H1 (cell line): Measurements from ENCODE around the gene C2orf76. TPM values are rescaled to one million over a fixed set of nuclear protein-coding genes. Genes with fewer than 3 reads are reported as not detected.

Experiments
- CTCF ChIA-PET: fragments of 300-600 bp; sonication (Branson Sonifier 250); formaldehyde crosslinking; loops from one replicate; lab custom pipeline; 2021; ENCODE audit not compliant: partially characterized antibody; lab: Charles Lee
- POLR2A ChIA-PET: fragments of 300-600 bp; sonication (Branson Sonifier 250); formaldehyde crosslinking; loops from one replicate; lab custom pipeline; 2021; ENCODE audit warnings: inconsistent platforms; ENCODE audit not compliant: partially characterized antibody; lab: Charles Lee
- DNase-seq, 2 experiments: peaks; one replicate each; pipeline versions ENCODE4 v3.0.0 to v3.0.0-alpha.2; 2010 to 2022; ENCODE audit warnings: low spot score in 2 of 2, low read depth in 1 of 2, mixed read lengths in 1 of 2
- FAIRE-seq: peaks from 2 replicates; lab custom pipeline; 2011; peaks lifted over from hg19 to GRCh38; lab: Jason Lieb, UNC
- H2AFZ ChIP-seq: 2 replicates; pipeline ENCODE4 v1.8.1; 2012; ENCODE audit warnings: low read length, inconsistent platforms
- H2AK5ac ChIP-seq: 2 replicates; pipeline ENCODE4 v1.6.1; 2013; ENCODE audit warnings: low read depth, low read length
- H2BK120ac ChIP-seq: replicated peaks from 2 replicates; pipeline ENCODE3; 2013; ENCODE audit warnings: low read depth, low read length, inconsistent platforms
- H2BK12ac ChIP-seq: 2 replicates; pipeline ENCODE4 v1.6.1; 2013; ENCODE audit warnings: low read depth, low read length
- H2BK15ac ChIP-seq: 2 replicates; pipeline ENCODE4 v1.6.1; 2013; ENCODE audit warnings: low read length
- H2BK20ac ChIP-seq: 2 replicates; pipeline ENCODE4 v1.6.1; 2013; ENCODE audit warnings: low read length
- H2BK5ac ChIP-seq: 2 replicates; pipeline ENCODE4 v1.6.1; 2013; ENCODE audit warnings: low read depth, low read length
- H3K14ac ChIP-seq: 2 replicates; pipeline ENCODE4 v1.6.1; 2013; ENCODE audit warnings: inconsistent platforms; ENCODE audit not compliant: insufficient read length
- H3K18ac ChIP-seq: 2 replicates; pipeline ENCODE4 v1.6.1; 2013; ENCODE audit warnings: low read length; ENCODE audit errors: extremely low read depth
- H3K23ac ChIP-seq: 2 replicates; pipeline ENCODE4 v1.6.1; 2013; ENCODE audit warnings: inconsistent platforms; ENCODE audit not compliant: insufficient read length
- H3K23me2 ChIP-seq: 2 replicates; pipeline ENCODE4 v1.6.1; 2013; ENCODE audit warnings: low read depth, low read length
- H3K27ac ChIP-seq: 2 replicates; pipeline ENCODE4 v1.6.1; 2011; ENCODE audit warnings: low read depth, low read length, inconsistent platforms
- H3K27me3 ChIP-seq, 4 experiments: replicated peaks in 1 of 4; 1 replicate in 1 of 4; 2 replicates in 3 of 4; pipeline versions ENCODE4 v1.6.1 to v1.8.1; 2011 to 2013; ENCODE audit warnings: low read length in 3 of 4, mild to moderate bottlenecking in 3 of 4, inconsistent platforms in 2 of 4, mixed read lengths in 2 of 4, moderate library complexity in 1 of 4; ENCODE audit not compliant: control insufficient read depth in 3 of 4, insufficient read depth in 3 of 4; ENCODE audit errors: extremely low read depth in 1 of 4
- H3K36me3 ChIP-seq, 4 experiments: 2 replicates each; pipeline versions ENCODE4 v1.6.1 to v1.8.1; 2011 to 2013; ENCODE audit warnings: mild to moderate bottlenecking in 4 of 4, low read length in 3 of 4, moderate library complexity in 2 of 4, control low read depth in 1 of 4, inconsistent platforms in 1 of 4; ENCODE audit not compliant: insufficient read depth in 4 of 4, control insufficient read depth in 2 of 4
- H3K4ac ChIP-seq: replicated peaks from 2 replicates; pipeline ENCODE3; 2013; ENCODE audit warnings: low read length, low read depth, mixed read lengths, inconsistent platforms; ENCODE audit not compliant: insufficient read length
- H3K4me1 ChIP-seq, 4 experiments: replicated peaks in 1 of 4; 1 replicate in 1 of 4; 2 replicates in 3 of 4; pipeline versions ENCODE4 v1.6.1 to v1.8.1; 2011 to 2013; ENCODE audit warnings: low read length in 3 of 4, inconsistent platforms in 2 of 4, mixed read lengths in 1 of 4; ENCODE audit not compliant: insufficient read depth in 4 of 4, control insufficient read depth in 3 of 4
- H3K4me2 ChIP-seq, 2 experiments: 2 replicates each; pipeline versions ENCODE4 v1.6.1 to v1.8.1; 2011 to 2013; ENCODE audit warnings: low read depth in 2 of 2, low read length in 2 of 2, control low read depth in 1 of 2, inconsistent platforms in 1 of 2, mild to moderate bottlenecking in 1 of 2; ENCODE audit not compliant: insufficient read depth in 1 of 2
- H3K4me3 ChIP-seq, 4 experiments: fragments of 200-600, 300-600 bp in 1 of 4; sonication (generic), shearing (Covaris generic), sonication (Bioruptor Twin) in 1 of 4; 2 replicates each; pipeline versions ENCODE4 v1.5.1 to v1.8.1; 2011 to 2016; ENCODE audit warnings: low read length in 4 of 4, low read depth in 3 of 4, control low read depth in 2 of 4, inconsistent platforms in 2 of 4, mild to moderate bottlenecking in 2 of 4, mixed read lengths in 1 of 4, moderate library complexity in 1 of 4; ENCODE audit not compliant: insufficient read depth in 2 of 4; ENCODE audit errors: extremely low read depth in 1 of 4
- H3K56ac ChIP-seq: replicated peaks from 2 replicates; pipeline ENCODE3; 2013; ENCODE audit warnings: low read depth, mild to moderate bottlenecking, mixed read lengths, low read length, inconsistent platforms; ENCODE audit not compliant: insufficient read length
- H3K79me1 ChIP-seq: 2 replicates; pipeline ENCODE4 v1.6.1; 2013; ENCODE audit warnings: low read depth, low read length, control low read depth
- H3K79me2 ChIP-seq, 2 experiments: 2 replicates each; pipeline versions ENCODE4 v1.6.1 to v1.8.1; 2012 to 2013; ENCODE audit warnings: low read length in 2 of 2, mild to moderate bottlenecking in 2 of 2, inconsistent platforms in 1 of 2; ENCODE audit not compliant: insufficient read depth in 2 of 2, control insufficient read depth in 1 of 2
- H3K9ac ChIP-seq, 4 experiments: replicated peaks in 1 of 4; 1 replicate in 1 of 4; 2 replicates in 3 of 4; pipeline versions ENCODE4 v1.6.1 to v1.8.1; 2011 to 2013; ENCODE audit warnings: low read depth in 3 of 4, low read length in 3 of 4, control low read depth in 2 of 4, mild to moderate bottlenecking in 2 of 4, moderate library complexity in 2 of 4, inconsistent platforms in 1 of 4; ENCODE audit errors: extremely low read depth in 1 of 4
- H3K9me3 ChIP-seq, 2 experiments: 2 replicates each; pipeline versions ENCODE4 v1.6.1 to v1.8.1; 2012 to 2013; ENCODE audit warnings: mild to moderate bottlenecking in 2 of 2, moderate library complexity in 2 of 2, control low read depth in 1 of 2, inconsistent platforms in 1 of 2, low read depth in 1 of 2, low read length in 1 of 2, mixed read lengths in 1 of 2; ENCODE audit not compliant: insufficient read depth in 2 of 2
- H4K20me1 ChIP-seq, 2 experiments: replicated peaks in 1 of 2; 2 replicates each; pipeline versions ENCODE3 to v1.8.1; 2011 to 2013; ENCODE audit warnings: inconsistent platforms in 2 of 2, low read length in 2 of 2, mild to moderate bottlenecking in 1 of 2; ENCODE audit not compliant: insufficient read depth in 2 of 2, control insufficient read depth in 1 of 2
- H4K5ac ChIP-seq: 2 replicates; pipeline ENCODE4 v1.6.1; 2013; ENCODE audit warnings: low read length, low read depth, mixed read lengths, inconsistent platforms; ENCODE audit not compliant: insufficient read length
- H4K8ac ChIP-seq: 2 replicates; pipeline ENCODE4 v1.8.0; 2013; ENCODE audit warnings: mild to moderate bottlenecking, moderate library complexity, low read length, inconsistent platforms; ENCODE audit not compliant: insufficient read depth; ENCODE audit errors: extremely low read depth
- H4K91ac ChIP-seq: replicated peaks from 2 replicates; pipeline ENCODE3; 2013; ENCODE audit warnings: low read length, mixed read lengths, inconsistent platforms; ENCODE audit not compliant: insufficient read length
- ASH2L ChIP-seq: fragments of 200-600, 300-600 bp; sonication (generic); IDR thresholded peaks from one replicate; pipeline ENCODE4 v1.7.1; 2017; ENCODE audit warnings: low read length
- CBX5 ChIP-seq: fragments of 300-800, 300-1000 bp; sonication (generic); IDR thresholded peaks from 2 replicates; pipeline ENCODE4 v1.7.1; 2016; ENCODE audit warnings: antibody characterized with exemption, low read length, low read depth
- CHD1 ChIP-seq: IDR thresholded peaks from 2 replicates; pipeline ENCODE4 v1.6.1; 2012; ENCODE audit warnings: low read depth, low read length, improper control_type of control experiment
- CREB1 ChIP-seq: IDR thresholded peaks from 2 replicates; pipeline ENCODE4 v1.6.1; 2012; ENCODE audit warnings: inconsistent platforms
- GABPA ChIP-seq: IDR thresholded peaks from 2 replicates; pipeline ENCODE4 v1.6.1; 2011; ENCODE audit warnings: mild to moderate bottlenecking, low read length, moderate library complexity, borderline replicate concordance; ENCODE audit not compliant: insufficient read depth
- NANOG ChIP-seq: IDR thresholded peaks from 2 replicates; pipeline ENCODE4 v1.6.1; 2011; ENCODE audit warnings: low read length, low read depth, mild to moderate bottlenecking, inconsistent platforms; ENCODE audit not compliant: insufficient read depth, poor library complexity, severe bottlenecking
- NRF1 ChIP-seq: IDR thresholded peaks from 2 replicates; pipeline ENCODE4 v1.6.1; 2011; ENCODE audit warnings: mild to moderate bottlenecking, low read depth, low read length, improper control_type of control experiment
- POLR2A ChIP-seq, 2 experiments: IDR thresholded peaks; 1 replicate in 1 of 2; 2 replicates in 1 of 2; pipeline ENCODE4 v1.6.1; 2011; ENCODE audit warnings: low read depth in 2 of 2, low read length in 2 of 2, mild to moderate bottlenecking in 2 of 2; ENCODE audit errors: control extremely low read depth in 1 of 2
- SAP30 ChIP-seq: fragments of 300-600 bp; sonication (generic); IDR thresholded peaks from 2 replicates; pipeline ENCODE4 v1.7.1; 2012; ENCODE audit warnings: low read length, moderate library complexity, mild to moderate bottlenecking, inconsistent platforms; ENCODE audit not compliant: insufficient read depth, insufficient replicate concordance
- SP4 ChIP-seq: IDR thresholded peaks from 2 replicates; pipeline ENCODE4 v1.6.1; 2012; ENCODE audit warnings: low read length, inconsistent platforms
- TCF12 ChIP-seq: IDR thresholded peaks from 2 replicates; pipeline ENCODE4 v1.6.1; 2011; ENCODE audit warnings: low read depth, mild to moderate bottlenecking, low read length
- TEAD4 ChIP-seq: IDR thresholded peaks from 2 replicates; pipeline ENCODE4 v1.6.1; 2012; ENCODE audit warnings: low read depth, low read length, inconsistent platforms, mixed read lengths
- WGBS, 2 experiments: shearing (Covaris generic) in 1 of 2; methylation state at CpG; one replicate each; pipeline versions ENCODE4 v1.1.6 to v1.1.7; 2013 to 2015; ENCODE audit warnings: low lambda C conversion rate in 2 of 2, mixed read lengths in 2 of 2, inconsistent platforms in 1 of 2, low coverage in 1 of 2, missing lambda C conversion rate in 1 of 2; ENCODE audit not compliant: insufficient replicate concordance in 2 of 2, insufficient coverage in 1 of 2, insufficient read length in 1 of 2; ENCODE audit errors: extremely low coverage in 1 of 2, missing lambda C conversion rate in 1 of 2; 5-methylcytosine and 5-hydroxymethylcytosine counted together
- polyA plus RNA-seq, 7 experiments: library from polyadenylated mRNA; depleted of rRNA in 3 of 7; stranded (reverse) in 5 of 7; unstranded in 2 of 7; fragments of >200 nt in 5 of 7; fragments of 200-250 nt in 2 of 7; gene quantifications; 1 replicate in 5 of 7; 2 replicates in 1 of 7; 4 replicates in 1 of 7; pipeline versions ENCODE4 v1.2.1 to v1.2.3, GENCODE V29; 2011 to 2013; ENCODE audit warnings: missing spikeins in 2 of 7, mixed read lengths in 2 of 7
- total RNA-seq: library from RNA; stranded (reverse); fragmentation: NEBNext Ultra II Directional; extraction: Animal tissue kit (Norgen Biotek cat#: 25700); gene quantifications from 2 replicates; pipeline ENCODE4 v1.2.1, GENCODE V29; 2021
- TF ChIP-seq, protein P1 (sequence below): IDR thresholded peaks from 2 replicates; pipeline ENCODE4 v1.6.1; 2012; ENCODE audit warnings: inconsistent platforms

Gene C2orf76
- total and polyA plus RNA-seq, 2 of the 8 experiments (the other 6 are each of a cell fraction or from before 2014, with no cell fraction given): 4.4 to 5.0 TPM

DNA sequence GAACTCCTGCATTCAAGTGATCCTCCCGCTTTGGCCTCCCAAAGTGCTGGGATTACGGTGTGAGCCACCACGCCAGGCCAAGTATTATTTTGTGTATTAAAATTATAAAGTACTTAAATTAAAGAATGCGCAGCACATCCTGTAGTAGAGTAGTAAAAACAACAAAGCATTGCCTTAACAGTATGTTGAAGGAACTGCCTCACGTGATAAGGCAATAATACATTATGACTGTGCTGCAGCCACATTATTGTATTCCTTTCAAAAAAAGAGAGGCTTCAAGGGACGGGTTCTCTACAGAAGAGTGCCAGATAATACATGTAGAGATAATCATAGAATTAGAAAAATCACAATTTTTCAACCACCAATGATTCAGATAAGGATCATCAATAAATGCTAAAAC lies 33.7 kb downstream of the C2orf76 start:
- Histone ChIP-seq H3K9ac (no peak overlapping the region), H2AFZ (no peak overlapping the region), H3K27me3 (no peaks in the 10 kb centered on the region), H3K4ac (no peak overlapping the region), H3K4me3 (no peak overlapping the region), H3K23ac (no peak overlapping the region), H2BK5ac (no peak overlapping the region), H4K5ac (no peak overlapping the region), H3K14ac (no peak overlapping the region), H4K8ac (no peak overlapping the region), H3K27ac (no peak overlapping the region), H3K56ac (no peak overlapping the region), H4K91ac (no peak overlapping the region), H4K20me1 (no peaks in the 10 kb centered on the region), H2BK15ac (no peak overlapping the region), H3K79me2 (no peaks in the 10 kb centered on the region), H2BK12ac (no peak overlapping the region), H2AK5ac (no peak overlapping the region), H3K23me2 (no peaks in the 10 kb centered on the region), H3K36me3 (no peaks in the 10 kb centered on the region), H3K79me1 (no peaks in the 10 kb centered on the region), H3K4me2 (no peak overlapping the region), H3K18ac (no peak overlapping the region), H2BK120ac (no peak overlapping the region), H3K9me3 (no peaks in the 10 kb centered on the region), H3K4me1 (no peaks in the 10 kb centered on the region), H2BK20ac (no peak overlapping the region)
- CTCF ChIA-PET: no interaction called here
- DNase-seq: no peak
- POLR2A ChIA-PET: no interaction called here
- no peak for FAIRE-seq
- 92% methylated on average over 6 of the region's 6 CpGs; no CpG with 5 or more reads in 1 of the 2 experiments for WGBS, 2 experiments
- TF ChIP-seq NANOG: no peak
- TF ChIP-seq POLR2A (IDR thresholded peaks at IDR 0.05; ENCODE audit: control extremely low read depth in 1 of 2, low read depth in 2 of 2, low read length in 2 of 2): no peak
- TF ChIP-seq SP4: no peak
- no peak for TF ChIP-seq GABPA
- no peak for TF ChIP-seq CHD1
- TF ChIP-seq ASH2L: no peak
- no peak for TF ChIP-seq TCF12
- TF ChIP-seq TEAD4: no peak
- no peak for TF ChIP-seq CREB1
- TF ChIP-seq, protein P1, sequence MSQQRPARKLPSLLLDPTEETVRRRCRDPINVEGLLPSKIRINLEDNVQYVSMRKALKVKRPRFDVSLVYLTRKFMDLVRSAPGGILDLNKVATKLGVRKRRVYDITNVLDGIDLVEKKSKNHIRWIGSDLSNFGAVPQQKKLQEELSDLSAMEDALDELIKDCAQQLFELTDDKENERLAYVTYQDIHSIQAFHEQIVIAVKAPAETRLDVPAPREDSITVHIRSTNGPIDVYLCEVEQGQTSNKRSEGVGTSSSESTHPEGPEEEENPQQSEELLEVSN: no peak
- TF ChIP-seq NRF1: no peak
- no peak for TF ChIP-seq CBX5
- TF ChIP-seq SAP30: no peak
